HepG2 (cell line): Measurements from ENCODE around the gene GLUD2. TPM values are rescaled to one million over a fixed set of nuclear protein-coding genes. Genes with fewer than 3 reads are reported as not detected.
A peak's percentile ranks its signal among the peaks of the same experiment; 100 is the strongest.

Source experiments
- ATAC-seq: fragments of 200-7000 bp; cut with Tn5 transposase; 3 replicates; pipeline ENCODE4 v1.9.1; 2020; ENCODE audit warnings: mild to moderate bottlenecking, moderate library complexity
- BruUV-seq: library from RNA; stranded (reverse); fragments of 400-500 nt; replicated peaks from 2 replicates; lab custom pipeline; 2021; lab: Mats Ljungman, UMichigan
- CTCF ChIA-PET: fragments of 300-600 bp; formaldehyde crosslinking; extraction: SDS; loops from one replicate; lab custom pipeline; 2021; ENCODE audit warnings: low total read pairs, inconsistent platforms, low intra/inter-chr PET ratio; lab: Yijun Ruan, JAX
- POLR2A ChIA-PET: fragments of 350-600 bp; sonication (Branson Sonifier 250); formaldehyde crosslinking; loops from one replicate; lab custom pipeline; 2020; ENCODE audit warnings: antibody characterized with exemption, inconsistent platforms; lab: Yijun Ruan, JAX
- DNase-seq: peaks from one replicate; pipeline ENCODE4 v3.0.0-alpha.2; 2015; ENCODE audit warnings: low spot score
- FAIRE-seq: peaks from 3 replicates; lab custom pipeline; 2011; peaks lifted over from hg19 to GRCh38; lab: Jason Lieb, UNC
- H2AFZ ChIP-seq: one replicate; pipeline ENCODE4 v1.6.1; 2011; ENCODE audit warnings: low read length, inconsistent platforms
- H3K27ac ChIP-seq: fragments of 300-600 bp; 3 replicates; pipeline ENCODE4 v1.8.0; 2011; ENCODE audit warnings: mixed run types, mild to moderate bottlenecking, mixed read lengths, low read length, inconsistent platforms; ENCODE audit not compliant: insufficient read depth; ENCODE audit errors: extremely low read length
- H3K27me3 ChIP-seq, 2 experiments: fragments of 200-600 bp in 1 of 2; 2 replicates in 1 of 2; 3 replicates in 1 of 2; pipeline versions ENCODE4 v1.6.0 to v1.8.0; 2011; ENCODE audit warnings: low read length in 2 of 2, mild to moderate bottlenecking in 2 of 2, moderate library complexity in 2 of 2, inconsistent platforms in 1 of 2; ENCODE audit not compliant: insufficient read depth in 2 of 2, control insufficient read depth in 1 of 2
- H3K36me3 ChIP-seq, 2 experiments: fragments of 200-600 bp in 1 of 2; replicated peaks in 1 of 2; 2 replicates in 1 of 2; 3 replicates in 1 of 2; pipeline versions ENCODE4 v1.5.1 to v1.8.0; 2011; ENCODE audit warnings: low read length in 2 of 2, inconsistent platforms in 1 of 2; ENCODE audit not compliant: insufficient read depth in 2 of 2, control insufficient read depth in 1 of 2
- H3K4me1 ChIP-seq: 2 replicates; pipeline ENCODE4 v1.5.1; 2012; ENCODE audit warnings: low read length, inconsistent platforms; ENCODE audit not compliant: insufficient read depth
- H3K4me2 ChIP-seq: 2 replicates; pipeline ENCODE4 v1.6.0; 2011; ENCODE audit warnings: low read depth, low read length, inconsistent platforms
- H3K4me3 ChIP-seq, 3 experiments: fragments of 200-600 bp in 1 of 3; sonication (generic), shearing (Covaris generic) in 1 of 3; replicated peaks in 1 of 3; 2 replicates each; pipeline ENCODE4 v1.5.1; 2011 to 2016; ENCODE audit warnings: low read length in 3 of 3, inconsistent platforms in 2 of 3, low read depth in 2 of 3, mild to moderate bottlenecking in 2 of 3, control low read depth in 1 of 3, mixed read lengths in 1 of 3; ENCODE audit not compliant: insufficient read depth in 1 of 3
- H3K79me2 ChIP-seq: one replicate; pipeline ENCODE4 v1.6.1; 2011; ENCODE audit warnings: low read length, inconsistent platforms; ENCODE audit not compliant: insufficient read depth
- H3K9ac ChIP-seq: 2 replicates; pipeline ENCODE4 v1.6.0; 2011; ENCODE audit warnings: mild to moderate bottlenecking, low read depth, low read length, inconsistent platforms; ENCODE audit not compliant: insufficient read depth
- H3K9me3 ChIP-seq: 2 replicates; pipeline ENCODE4 v1.5.1; 2012; ENCODE audit warnings: mild to moderate bottlenecking, low read length
- H4K20me1 ChIP-seq: 2 replicates; pipeline ENCODE4 v1.6.0; 2011; ENCODE audit warnings: inconsistent platforms, mild to moderate bottlenecking, low read length, moderate library complexity; ENCODE audit not compliant: insufficient read depth
- HOXA9 ChIP-seq: sonication (generic); formaldehyde crosslinking; IDR thresholded peaks from 2 replicates; pipeline ENCODE4 v1.8.1; 2022; ENCODE audit warnings: missing genetic modification reagents, mild to moderate bottlenecking, moderate library complexity, borderline replicate concordance
- KDM4B ChIP-seq: sonication (generic); formaldehyde crosslinking; IDR thresholded peaks from 2 replicates; pipeline ENCODE4 v1.4.0; 2020; ENCODE audit warnings: missing genetic modification reagents
- KDM6A ChIP-seq: IDR thresholded peaks from 2 replicates; pipeline ENCODE4 v1.6.1; 2016; ENCODE audit warnings: low read depth
- LBX2 ChIP-seq: sonication (generic); formaldehyde crosslinking; IDR thresholded peaks from 2 replicates; pipeline ENCODE4 v1.5.0; 2020; ENCODE audit warnings: missing genetic modification reagents, mild to moderate bottlenecking, borderline replicate concordance
- POLR2AphosphoS2 ChIP-seq: IDR thresholded peaks from 2 replicates; pipeline ENCODE4 v1.6.1; 2011; ENCODE audit warnings: low read depth, low read length, improper control_type of control experiment
- RBM22 ChIP-seq: fragments of 200-400 bp; formaldehyde crosslinking; optimal IDR thresholded peaks from 2 replicates; pipeline ENCODE3; 2017; ENCODE audit warnings: mild to moderate bottlenecking, low read length, moderate library complexity
- REPIN1 ChIP-seq: sonication (generic); formaldehyde crosslinking; IDR thresholded peaks from 2 replicates; pipeline ENCODE4 v1.8.0; 2022; ENCODE audit warnings: missing genetic modification reagents, low read depth, mild to moderate bottlenecking, borderline replicate concordance
- SALL2 ChIP-seq: sonication (generic); formaldehyde crosslinking; IDR thresholded peaks from 2 replicates; pipeline ENCODE4 v1.8.1; 2023; ENCODE audit warnings: mild to moderate bottlenecking, missing genetic modification reagents, inconsistent platforms
- SNAI1 ChIP-seq: sonication (generic); formaldehyde crosslinking; IDR thresholded peaks from 2 replicates; pipeline ENCODE4 v1.5.0; 2020; ENCODE audit warnings: mild to moderate bottlenecking, missing genetic modification reagents, borderline replicate concordance
- TAF1 ChIP-seq: sonication (generic); formaldehyde crosslinking; IDR thresholded peaks from 2 replicates; pipeline ENCODE4 v1.4.0; 2020; ENCODE audit warnings: missing genetic modification reagents
- TOPORS ChIP-seq: sonication (generic); formaldehyde crosslinking; IDR thresholded peaks from 2 replicates; pipeline ENCODE4 v1.8.0; 2023; ENCODE audit warnings: mild to moderate bottlenecking, missing genetic modification reagents
- ZFP36 ChIP-seq: fragments of 150-350 bp; IDR thresholded peaks from 2 replicates; pipeline ENCODE4 v1.6.1; 2018; ENCODE audit warnings: borderline replicate concordance, low read length, low read depth; ENCODE audit not compliant: partially characterized antibody
- ZMYM2 ChIP-seq: sonication (generic); formaldehyde crosslinking; IDR thresholded peaks from 2 replicates; pipeline ENCODE4 v1.8.0; 2022; ENCODE audit warnings: mild to moderate bottlenecking, missing genetic modification reagents
- ZNF256 ChIP-seq: sonication (generic); formaldehyde crosslinking; conservative IDR thresholded peaks from 2 replicates; pipeline ENCODE4 v1.4.0; 2020; ENCODE audit warnings: missing genetic modification reagents
- ZNF337 ChIP-seq: sonication (generic); formaldehyde crosslinking; IDR thresholded peaks from 2 replicates; pipeline ENCODE4 v1.5.1; 2020; ENCODE audit warnings: missing genetic modification reagents, low read depth, mild to moderate bottlenecking, borderline replicate concordance
- ZNF431 ChIP-seq: sonication (generic); formaldehyde crosslinking; IDR thresholded peaks from 2 replicates; pipeline ENCODE4 v1.9.0; 2022; ENCODE audit warnings: missing genetic modification reagents, low read depth, mild to moderate bottlenecking, borderline replicate concordance
- ZNF687 ChIP-seq: sonication (generic); formaldehyde crosslinking; IDR thresholded peaks from 2 replicates; pipeline ENCODE4 v1.5.1; 2020; ENCODE audit warnings: mild to moderate bottlenecking, missing genetic modification reagents, moderate library complexity
- WGBS: methylation state at CpG from one replicate; pipeline ENCODE4 v1.1.6; 2017; ENCODE audit warnings: low lambda C conversion rate; 5-methylcytosine and 5-hydroxymethylcytosine counted together
- in situ Hi-C: cut with HindIII; loops from 2 replicates; pipeline ENCODE4 v1.10.0; 2017; ENCODE audit warnings: low pct_unique_long_range_greater_than_20kb; ENCODE audit not compliant: extremely low pct_ligation_motif_present
- intact Hi-C: fragments of 100-400 bp; cut with micrococcal nuclease; formaldehyde crosslinking; loops from one replicate; pipeline ENCODE4 v1.10.0; 2022; ENCODE audit not compliant: unreplicated experiment
- polyA plus RNA-seq, 8 experiments: library from polyadenylated mRNA; depleted of rRNA in 3 of 8; stranded (reverse) in 7 of 8; unstranded in 1 of 8; fragments of >200 nt; fragmentation: Illumina TruSeq in 4 of 8; extraction: Trizol in 4 of 8; gene quantifications; 2 replicates each; pipeline versions ENCODE4 v1.2.1 to v1.2.3, GENCODE V29; 2011 to 2016; ENCODE audit warnings: low read depth in 4 of 8, missing spikeins in 1 of 8, mixed read lengths in 1 of 8; ENCODE audit not compliant: insufficient read depth in 1 of 8
- total RNA-seq, 5 experiments: library from RNA; depleted of rRNA; stranded (reverse); fragments of >200 nt; fragmentation: Illumina TruSeq; extraction: Trizol; gene quantifications; 2 replicates each; pipeline ENCODE4 v1.2.3, GENCODE V29; 2016; ENCODE audit warnings: low read depth in 1 of 5

GLUD2 gene
- total and polyA plus RNA-seq, 2 of the 13 experiments (the other 11 are each of a cell fraction or from before 2014, with no cell fraction given), result 3.4 to 8.0 TPM

- TF ChIP-seq KDM6A (no peak), SALL2 (CRISPR knock-in tag) (no peak), LBX2 (CRISPR knock-in tag) (no peak), ZNF256 (CRISPR knock-in tag) (no peak), SNAI1 (CRISPR knock-in tag) (no peak), ZNF687 (CRISPR knock-in tag) (no peak), ZNF431 (CRISPR knock-in tag) (no peak), ZMYM2 (CRISPR knock-in tag) (no peak), RBM22 (no peak), TOPORS (CRISPR knock-in tag) (no peak), HOXA9 (CRISPR knock-in tag) (no peak), POLR2AphosphoS2 (no peak), KDM4B (no peak), ZFP36 (no peak), TAF1 (CRISPR knock-in tag) (no peak), ZNF337 (CRISPR knock-in tag) (no peak), REPIN1 (CRISPR knock-in tag) (no peak)
- in situ Hi-C loops (no loop called here), intact Hi-C loops (loop anchor here (2.0 kb wide), 1 partner anchor 75 kb away; no protein-coding TSS in a partner anchor)
- Histone ChIP-seq H3K27ac (peak overlapping the region; percentile 81), H3K79me2 (no peaks in the 10 kb centered on the region), H3K4me1 (peaks cover 63% of the 10 kb centered on the region), H3K4me3 (no peak overlapping the region), H2AFZ (no peak overlapping the region), H3K9ac (peak overlapping the region; percentile 43), H3K27me3 (no peaks in the 10 kb centered on the region), H3K9me3 (peaks cover 3% of the 10 kb centered on the region), H3K4me2 (peak overlapping the region; percentile 39; the same call in 1 of the 2 replicates), H4K20me1 (no peaks in the 10 kb centered on the region), H3K36me3 (no peaks in the 10 kb centered on the region)
- ChIA-PET CTCF (no interaction called here), POLR2A (interaction anchor here (1.2 to 3.5 kb wide), 4 partner anchors 75 to 257 kb away, joined by 3 to 21 read pairs (median 4); no protein-coding TSS in a partner anchor)
- ATAC-seq, result no peak
- BruUV-seq, result no TSS peak
- peak; percentile 18 for FAIRE-seq
- 79% methylated on average over 3 of the region's 3 CpGs for WGBS
- no peak for DNase-seq
Observed at GRCh38 chrX:121009764-121010163, 37.6 kb upstream of the GLUD2 start.
